AG20443 (cell line): ENCODE measurements around the gene IREB2.
"Not testable (repeated sequence)": the region's sequence is repeated elsewhere in the genome, so short reads cannot be mapped to it uniquely, and the experiment has no call there.

Source experiments
- DNase-seq: peaks from one replicate; pipeline ENCODE4 v3.0.0; 2012; ENCODE audit warnings: low spot score, mixed read lengths

The IREB2 gene

DNA sequence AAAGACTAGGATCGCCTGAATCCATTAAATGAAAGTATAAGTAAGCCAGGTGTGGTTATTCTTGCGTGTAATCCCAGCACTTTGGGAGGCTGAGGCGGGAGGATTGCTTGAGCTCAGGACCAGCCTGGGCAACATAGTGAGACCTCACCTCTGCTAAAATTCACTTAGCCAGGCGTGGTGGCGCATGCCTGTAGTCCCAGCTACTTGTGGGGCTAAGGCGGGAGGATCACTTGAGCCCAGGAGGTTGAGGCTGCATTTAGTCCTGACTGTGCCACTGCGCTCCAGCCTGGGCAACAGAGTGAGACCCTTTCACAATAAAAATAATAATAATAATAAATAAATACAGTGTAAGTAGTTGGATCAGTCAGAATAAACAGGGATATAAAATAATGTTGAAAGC, 43.9 kb downstream of the IREB2 start:
- no peak for DNase-seq

DNA sequence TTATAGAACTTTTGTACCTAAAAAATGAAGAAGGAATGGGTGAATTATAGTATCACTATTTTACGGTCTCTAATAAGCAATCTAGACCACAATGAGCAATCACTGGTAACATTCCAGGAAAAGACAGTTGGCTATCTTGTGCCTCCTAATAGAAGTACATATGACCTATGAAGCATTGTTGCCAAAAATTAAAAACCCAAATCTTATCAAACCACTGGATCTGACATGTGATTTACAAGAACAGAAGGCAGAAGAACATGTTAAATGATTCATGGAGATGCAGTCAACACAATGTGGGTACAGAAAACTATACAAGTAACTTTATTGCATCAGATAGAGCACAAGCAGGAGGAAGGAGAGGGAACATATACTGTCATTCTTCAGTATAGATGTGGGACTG, 54.9 kb downstream of the IREB2 start:
- no peak for DNase-seq

DNA sequence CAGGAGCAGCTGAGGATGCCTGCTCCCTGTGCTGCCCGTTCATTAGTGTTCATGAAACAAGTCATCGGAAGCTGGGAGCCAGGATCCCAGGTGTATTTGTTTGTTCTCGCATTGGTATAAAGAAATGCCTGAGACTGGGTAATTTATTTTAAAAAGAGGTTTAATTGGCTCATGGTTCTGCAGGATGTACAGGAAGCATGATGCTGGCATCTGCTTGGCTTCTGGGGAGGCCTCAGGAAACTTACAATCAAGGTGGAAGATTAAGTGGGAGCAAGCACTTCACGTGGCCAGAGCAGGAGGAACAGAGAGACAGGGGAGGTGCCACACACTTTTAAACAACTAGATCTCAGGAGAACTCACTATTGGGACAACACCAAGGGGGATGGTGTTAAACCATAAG, 63.8 kb downstream of the IREB2 start:
- no peak for DNase-seq

DNA sequence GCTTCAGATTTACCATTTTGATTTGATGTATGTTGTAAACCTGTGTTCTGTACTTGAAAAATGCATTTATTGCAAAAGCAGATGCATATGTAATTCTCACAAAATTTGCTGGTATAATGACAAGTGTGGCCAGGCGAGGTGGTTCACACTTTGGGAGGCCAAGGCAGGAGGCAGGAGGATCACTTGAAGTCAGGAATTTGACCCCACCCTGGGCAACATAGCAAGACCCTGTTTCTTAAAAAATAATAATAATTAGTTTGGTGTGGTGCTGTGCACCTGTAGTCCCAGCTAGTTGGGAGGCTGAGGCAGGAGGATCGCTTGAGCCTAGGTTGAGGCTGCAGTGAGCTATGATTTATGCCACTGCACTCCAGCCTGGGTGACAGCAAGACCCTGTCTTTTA, 64.6 kb downstream of the IREB2 start:
- DNase-seq = no peak

DNA sequence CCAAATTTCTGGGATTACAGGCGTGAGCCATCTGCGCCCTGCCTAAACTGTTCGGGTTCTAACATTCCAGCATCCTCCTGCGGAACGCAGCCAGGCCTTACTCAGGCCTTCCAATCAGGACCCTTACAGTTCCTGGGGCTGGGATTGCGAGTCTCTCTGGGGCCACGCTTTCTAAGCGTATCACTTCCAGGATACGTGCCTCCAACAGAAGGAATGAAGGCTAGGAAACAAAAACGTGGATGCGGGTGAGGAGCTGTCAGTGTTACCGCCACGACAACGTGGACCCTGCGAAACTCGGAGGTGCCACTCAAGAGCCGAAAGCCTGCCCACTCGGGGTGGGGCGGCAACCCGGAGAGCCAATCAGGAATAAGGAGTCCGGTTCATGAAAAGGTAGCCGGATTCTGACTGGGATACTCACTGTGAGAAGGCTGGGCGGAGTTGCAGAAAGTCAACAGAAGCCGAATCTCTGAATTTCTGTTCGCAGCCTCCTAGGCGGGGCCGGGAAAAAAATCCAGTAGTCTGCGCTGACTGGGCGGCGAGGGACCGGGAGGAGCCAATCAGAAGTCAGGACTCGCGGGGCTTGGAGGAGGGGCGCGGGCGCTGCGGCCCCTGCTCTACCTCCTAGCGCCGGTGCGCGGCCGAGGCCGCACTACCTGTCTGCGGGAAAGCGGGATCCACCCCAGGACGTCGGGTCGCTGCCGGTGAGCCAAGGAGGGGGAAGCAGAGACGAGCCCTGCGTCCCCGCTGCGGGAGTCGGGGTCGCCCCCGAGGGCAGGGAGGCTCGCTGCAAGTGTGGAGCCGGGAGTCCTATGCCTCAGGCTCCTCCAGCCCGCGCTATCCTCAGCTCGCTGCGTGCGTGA, 69.2 kb downstream of the IREB2 start, which contains the start of gene HYKK:
Gene HYKK, plus strand, starts transcription at position 607 of the 860 bp plus-strand sequence. CDS start 5,512 bp downstream, outside the sequence.
- peak; percentile 97 for DNase-seq

DNA sequence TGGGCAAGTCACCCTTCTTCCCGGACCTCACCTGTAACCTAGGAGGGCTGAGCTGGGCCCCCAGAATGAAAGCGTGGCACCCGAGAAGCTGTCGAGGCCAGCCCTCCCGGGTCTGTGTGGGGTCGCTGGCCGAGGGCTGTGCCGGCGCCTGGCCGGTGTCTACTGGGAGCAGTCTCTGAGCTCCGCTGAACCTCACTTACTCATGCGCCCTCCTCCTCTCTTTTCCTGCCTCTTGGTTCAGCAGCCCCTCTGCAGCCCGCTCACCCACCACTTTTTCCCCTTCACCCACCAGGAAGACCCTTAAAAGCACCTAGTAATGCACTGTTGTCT, 69.8 kb downstream of the IREB2 start:
- DNase-seq = no peak

DNA sequence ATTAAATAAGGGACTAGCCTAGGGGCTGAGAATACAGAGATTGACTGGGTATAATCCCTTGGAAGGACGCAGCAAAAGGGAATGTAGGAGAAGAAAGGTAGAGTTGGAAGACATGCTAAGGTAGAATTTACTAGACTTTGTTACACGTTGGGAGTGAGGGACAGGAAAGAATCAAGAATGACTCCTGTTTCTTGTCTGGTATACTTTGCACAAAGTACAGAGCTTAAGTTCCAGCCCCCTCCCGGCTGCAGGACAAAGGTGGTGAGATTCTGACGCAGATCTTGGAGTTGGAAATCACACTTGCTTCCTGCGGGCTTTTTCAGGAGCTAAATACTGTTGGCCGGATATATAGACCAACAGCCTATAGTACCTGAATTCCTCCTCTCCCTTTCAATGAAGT, 70.3 kb downstream of the IREB2 start:
- DNase-seq = no peak

DNA sequence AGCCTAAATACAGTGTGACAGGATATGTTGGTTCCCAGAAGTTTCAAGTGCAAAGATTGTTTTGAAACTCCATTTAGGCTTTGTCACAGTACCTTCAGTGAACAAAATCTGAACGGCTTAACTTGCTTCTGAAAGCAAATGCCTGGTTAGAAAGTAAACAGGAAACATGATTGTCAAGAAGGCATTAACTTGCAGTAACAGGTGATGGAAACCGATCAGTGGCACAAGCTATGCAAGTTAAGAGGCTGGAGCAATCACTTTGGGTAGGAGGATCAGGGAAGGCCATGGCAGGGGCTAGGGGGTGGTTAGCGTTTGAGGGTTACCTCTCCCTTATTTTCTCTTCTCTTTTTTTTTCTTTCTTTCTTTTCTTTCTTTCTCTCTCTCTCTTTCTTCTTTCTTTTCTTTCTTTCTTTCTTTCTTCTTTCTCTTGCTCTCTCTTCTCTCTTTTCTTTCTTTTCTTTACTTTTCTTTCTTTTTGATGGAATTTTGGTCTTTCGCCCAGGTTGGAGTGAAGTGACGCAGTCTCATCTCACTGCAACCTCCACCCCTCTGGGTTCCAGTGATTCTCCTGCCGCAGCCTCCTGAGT, 71.8 kb downstream of the IREB2 start:
- no peak for DNase-seq

DNA sequence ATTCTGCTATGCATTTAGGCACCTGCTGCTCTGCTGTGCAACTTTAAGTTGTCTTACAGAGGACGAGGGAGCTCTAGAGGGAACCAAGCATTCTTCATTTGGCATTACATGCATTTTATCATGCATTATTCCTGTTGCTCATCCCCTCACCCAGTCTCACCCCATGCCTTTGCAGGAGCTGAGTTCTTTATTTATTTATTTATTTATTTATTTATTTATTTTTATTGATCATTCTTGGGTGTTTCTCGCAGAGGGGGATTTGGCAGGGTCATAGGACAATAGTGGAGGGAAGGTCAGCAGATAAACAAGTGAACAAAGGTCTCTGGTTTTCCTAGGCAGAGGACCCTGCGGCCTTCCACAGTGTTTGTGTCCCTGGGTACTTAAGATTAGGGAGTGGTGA, 82.0 kb downstream of the IREB2 start:
- not testable (repeated sequence) for DNase-seq

DNA sequence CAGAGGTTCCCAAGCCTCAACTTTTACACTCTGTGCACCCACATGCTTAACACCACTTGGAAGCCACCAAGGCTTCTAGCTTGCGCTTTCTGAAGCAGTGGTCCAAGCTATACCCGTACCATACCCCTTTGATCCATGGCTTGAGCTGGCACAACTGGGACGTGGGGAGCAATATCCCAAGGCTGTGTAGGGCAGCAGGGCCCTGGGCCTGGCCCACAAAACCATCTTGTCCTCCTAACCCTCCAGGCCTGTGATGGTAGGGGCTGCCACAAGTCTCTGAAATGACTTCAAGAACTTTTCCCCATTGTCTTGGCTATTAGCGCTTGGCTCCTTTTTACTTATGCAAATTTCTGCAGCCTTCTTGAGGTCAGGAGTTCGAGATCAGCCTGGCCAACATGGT, 86.2 kb downstream of the IREB2 start:
- DNase-seq = no peak

DNA sequence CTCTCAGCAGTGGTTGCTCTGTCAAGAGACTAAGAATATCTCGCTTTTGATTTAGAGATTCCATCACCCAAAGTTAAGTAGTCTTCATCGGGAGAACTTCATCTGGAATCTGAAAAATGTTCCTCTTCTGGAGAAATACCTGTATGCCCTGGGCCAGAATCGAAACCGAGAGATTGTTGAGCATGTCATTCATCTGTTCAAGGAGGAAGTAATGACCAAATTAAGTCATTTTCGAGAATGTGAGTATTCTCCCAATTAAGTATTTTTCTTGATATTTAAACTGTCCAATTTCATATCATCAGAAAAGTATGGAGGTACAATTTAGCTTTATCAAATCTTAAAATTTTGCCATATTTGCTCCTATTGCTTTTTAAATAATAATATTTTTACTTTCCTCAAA, 89.3 kb downstream of the IREB2 start:
- no peak for DNase-seq

DNA sequence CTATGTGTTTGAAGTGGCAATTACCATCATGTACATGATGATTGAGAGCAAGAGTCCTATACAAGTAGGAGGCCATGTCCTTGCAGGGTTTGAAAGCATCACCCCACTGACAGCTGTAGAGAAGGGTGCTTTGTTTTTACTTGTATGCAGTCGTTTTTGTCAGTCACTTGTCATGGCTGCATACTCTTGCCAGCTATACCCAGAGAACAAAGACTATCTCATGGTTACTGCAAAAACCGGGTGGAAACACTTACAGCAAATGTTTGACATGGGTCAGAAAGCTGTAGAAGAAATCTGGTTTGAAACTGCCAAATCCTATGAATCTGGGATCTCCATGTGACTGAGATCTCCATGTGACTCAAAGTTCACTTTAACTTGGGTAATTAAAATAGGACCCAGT, 95.3 kb downstream of the IREB2 start:
- no peak for DNase-seq

DNA sequence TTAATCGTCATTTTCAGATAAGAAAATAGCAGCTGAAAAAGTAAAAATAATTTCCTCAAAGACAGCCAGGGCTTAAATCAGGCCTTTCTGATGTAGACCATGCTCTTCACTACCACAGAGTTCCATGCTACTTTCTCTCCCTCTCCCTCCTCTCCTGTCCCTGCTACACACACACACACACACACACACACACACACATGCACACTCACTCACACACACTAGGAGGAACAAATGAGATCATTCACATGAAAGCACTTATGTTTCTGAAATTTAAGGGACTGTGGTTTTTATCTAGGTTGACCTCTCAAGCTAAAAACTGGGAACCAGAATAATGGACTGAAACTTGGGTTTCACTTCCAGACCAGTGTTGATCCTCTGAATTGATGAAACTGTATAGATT, 98.1 kb downstream of the IREB2 start:
- no peak for DNase-seq

DNA sequence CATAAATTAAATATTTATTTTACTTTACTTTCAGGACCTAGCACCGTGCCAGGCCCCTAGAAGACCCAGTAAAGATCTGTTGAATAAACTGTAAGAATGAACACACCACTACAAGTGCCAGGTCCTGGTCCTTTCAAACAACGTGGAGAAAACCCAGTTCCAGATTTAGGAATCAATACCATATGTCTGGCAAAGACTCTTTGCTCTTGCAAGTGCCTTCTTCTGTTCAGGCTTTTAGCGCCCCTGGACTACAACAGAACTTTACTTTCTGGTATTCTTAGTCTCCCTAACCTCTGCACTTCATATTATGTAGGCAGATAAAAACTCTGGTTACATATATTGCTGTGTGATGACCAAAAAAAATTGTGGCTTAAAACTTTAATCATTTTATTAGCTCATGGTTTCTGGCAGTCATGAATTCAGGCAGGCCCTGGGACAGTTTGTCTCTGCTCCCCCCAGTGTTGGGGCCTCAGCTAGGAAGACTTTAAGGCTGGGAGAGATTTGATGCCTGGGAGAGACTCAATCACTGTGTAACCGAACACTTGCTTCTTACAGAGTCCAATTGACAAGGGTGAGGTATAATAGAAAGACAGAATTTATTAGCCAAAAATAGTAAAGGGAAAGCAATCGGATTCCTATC, 99.4 kb downstream of the IREB2 start:
- DNase-seq = no peak

DNA sequence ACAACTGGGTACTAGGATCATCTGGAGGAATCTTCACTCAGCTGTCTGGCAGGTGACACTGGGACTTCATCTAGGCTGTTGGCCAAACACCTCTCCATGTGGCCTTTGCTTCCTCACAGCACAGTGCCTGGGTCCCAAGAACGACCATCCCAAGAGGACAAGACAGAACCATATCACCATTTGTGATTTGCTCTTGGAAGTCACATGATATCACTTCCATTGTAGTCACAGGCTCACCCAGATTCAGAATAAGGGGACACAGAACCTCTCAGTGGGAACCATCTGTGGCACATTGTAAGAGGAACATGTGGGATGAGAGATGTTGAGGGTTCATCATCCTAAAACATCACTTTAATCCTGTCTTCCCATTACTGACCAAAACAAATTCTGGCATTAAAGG, 100.3 kb downstream of the IREB2 start:
- no peak for DNase-seq

DNA sequence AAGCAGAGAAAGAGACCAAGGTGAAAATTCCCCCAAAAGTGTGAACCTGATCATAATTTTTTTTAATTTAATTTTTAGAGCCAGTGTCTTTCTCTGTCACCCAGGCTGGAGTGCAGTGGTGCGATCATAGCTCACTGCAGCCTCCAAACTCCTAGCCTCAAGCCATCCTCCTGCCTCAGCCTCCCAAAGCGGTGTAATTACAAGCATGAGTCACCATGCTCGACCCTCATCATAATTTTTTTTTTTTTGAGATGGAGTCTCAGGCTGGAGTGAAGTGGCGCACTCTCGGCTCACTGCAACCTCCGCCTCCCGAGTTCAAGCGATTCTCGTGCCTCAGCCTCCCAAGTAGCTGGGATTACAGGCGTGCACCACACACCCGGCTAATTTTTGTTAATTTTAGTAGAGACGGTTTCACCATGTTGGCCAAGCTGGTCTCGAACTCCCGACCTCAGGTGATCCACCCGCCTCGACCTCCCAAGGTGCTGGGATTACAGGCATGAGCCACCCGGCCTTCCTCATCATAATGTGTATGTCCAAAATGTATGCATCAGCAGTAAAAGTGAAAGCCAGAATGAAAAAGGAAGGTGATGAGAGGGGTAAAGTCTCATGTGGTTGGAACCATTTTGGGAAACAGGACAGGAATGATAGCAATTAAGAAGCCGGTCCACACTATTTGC, 101.6 kb downstream of the IREB2 start:
- DNase-seq = not testable (repeated sequence)

DNA sequence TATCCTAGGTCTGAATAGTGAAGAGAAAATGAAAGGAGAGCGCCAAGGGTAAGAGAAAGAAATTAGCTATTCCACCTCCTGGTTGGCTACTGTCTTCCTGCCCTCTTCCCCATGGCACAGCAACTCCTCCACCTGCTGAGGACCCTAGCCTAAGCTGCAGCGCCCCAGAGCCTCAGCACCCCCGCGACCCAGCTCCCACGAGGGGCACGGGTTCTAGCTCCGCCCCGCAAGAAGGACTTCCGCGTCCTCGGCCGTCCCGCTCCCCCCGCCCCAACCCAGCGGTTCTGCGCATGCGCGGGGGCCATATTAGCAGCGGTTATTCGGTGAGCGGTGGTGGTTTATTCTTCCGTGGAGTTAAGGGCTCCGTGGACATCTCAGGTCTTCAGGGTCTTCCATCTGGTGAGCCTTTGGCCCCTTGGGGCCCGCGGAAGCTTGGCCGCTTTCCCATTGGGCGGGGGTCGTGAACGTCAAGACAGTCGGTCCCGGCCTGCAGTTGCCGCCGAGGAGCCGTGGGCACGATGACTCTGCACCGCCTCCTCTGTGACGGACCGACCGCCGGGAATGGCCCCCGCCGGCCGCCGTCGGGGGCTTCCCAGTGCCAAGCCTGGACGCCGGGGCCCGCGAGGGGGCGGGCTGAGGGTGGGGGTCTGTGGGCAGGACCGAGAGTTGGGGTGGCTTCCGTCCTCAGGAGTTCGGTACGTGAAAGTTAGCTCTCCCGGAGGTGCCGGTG, 102.3 kb downstream of the IREB2 start, which contains the start of gene PSMA4:
Gene PSMA4, plus strand, starts transcription at position 304 of the 730 bp plus-strand sequence. CDS start 1,484 bp downstream, outside the sequence.
- peak; percentile 99 for DNase-seq

DNA sequence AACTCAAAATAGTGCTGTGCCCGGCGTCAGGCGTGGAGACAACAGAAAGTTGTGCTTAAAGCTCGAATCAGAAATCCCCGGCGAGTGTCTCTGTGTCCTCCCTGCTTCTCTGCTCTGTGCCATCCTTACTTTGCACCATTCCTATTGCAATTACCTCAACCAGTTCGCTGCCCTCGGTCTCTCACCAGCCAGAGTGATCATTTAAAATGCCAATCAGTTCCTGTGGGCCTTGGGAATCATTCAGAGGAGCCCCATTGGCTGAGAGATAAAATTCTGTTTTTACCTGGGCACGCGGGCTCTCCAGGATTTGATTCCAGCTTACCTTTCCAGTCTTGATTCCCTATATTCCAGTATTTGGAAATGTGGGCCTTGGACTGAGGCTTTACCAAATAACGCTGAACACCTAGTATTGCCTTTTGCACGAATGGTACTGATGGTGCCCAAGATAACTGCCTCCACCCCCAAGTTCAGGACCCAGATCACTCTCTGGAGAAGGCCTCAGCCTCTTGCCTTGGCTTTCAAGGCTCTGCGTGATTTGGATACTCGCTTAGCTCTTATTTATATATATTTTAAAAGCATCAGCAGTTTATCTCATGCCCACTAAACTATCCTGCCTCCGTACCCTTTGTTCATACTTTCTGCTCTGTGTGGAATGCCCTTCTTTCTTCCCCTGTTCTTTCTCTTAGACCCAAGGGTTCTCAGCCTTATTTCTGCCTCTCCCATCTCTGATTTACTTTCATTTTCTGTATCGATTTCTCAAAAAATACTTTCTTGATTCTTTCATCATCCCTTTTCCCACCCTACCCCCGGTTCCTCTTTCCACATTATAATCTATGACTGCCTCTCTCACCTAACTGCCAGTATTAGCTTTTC, 103.1 kb downstream of the IREB2 start:
- DNase-seq = peak; percentile 14

DNA sequence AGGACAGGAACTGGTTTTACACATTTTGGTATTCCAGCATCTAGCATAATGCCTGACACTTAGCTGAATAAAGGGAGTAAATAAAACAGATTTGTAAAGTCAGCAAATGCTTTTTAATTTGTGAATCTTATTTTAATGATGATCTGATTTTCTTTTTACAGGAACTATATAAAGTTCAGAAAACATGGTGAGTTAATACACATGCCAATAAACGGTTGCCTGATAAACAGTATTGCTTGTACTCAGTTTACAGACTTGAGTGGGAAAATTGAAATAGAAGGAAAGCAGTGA, 103.7 kb downstream of the IREB2 start:
- no peak for DNase-seq

DNA sequence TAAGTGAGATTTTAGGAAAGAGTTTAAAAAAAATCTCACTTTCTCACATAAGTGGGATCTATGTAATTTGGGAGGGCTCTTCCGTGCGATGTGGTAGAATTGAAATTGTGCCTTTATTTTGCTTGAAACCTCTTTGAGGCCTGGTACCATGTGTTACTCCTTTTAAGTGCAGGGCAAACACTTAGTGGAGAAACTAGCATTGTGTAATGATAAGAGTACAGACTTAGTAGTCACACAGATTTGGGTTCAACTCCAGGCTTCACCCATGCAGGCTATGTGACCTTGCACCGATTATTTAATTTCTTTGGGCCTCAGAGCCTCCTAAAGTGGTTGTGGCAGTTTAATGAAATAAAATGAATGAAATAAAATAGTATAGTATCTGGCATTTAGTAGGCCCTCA, 104.6 kb downstream of the IREB2 start:
- DNase-seq = no peak

DNA sequence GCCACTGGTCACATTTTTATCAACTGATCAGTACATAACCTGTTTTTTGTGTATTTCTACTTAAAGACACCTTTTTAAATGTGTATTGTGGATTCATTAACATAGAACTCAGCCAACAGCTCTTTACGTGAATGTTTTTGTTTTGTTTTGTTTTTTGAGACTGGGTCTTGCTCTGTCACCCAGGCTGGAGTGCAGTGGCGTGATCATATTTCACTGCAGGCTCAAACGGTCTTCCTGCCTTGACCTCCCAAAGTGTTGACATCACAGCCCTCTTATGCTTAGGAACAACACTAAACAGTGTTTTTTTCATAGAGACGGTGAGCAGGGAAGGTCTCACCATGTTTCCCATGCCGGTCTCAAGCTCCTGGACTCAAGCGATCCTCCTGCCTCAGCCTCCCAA, 112.2 kb downstream of the IREB2 start:
- no peak for DNase-seq
